HUES64 (cell line): ENCODE results near the gene DCAF17.

Experiments
- H3K27ac ChIP-seq: 2 replicates; pipeline ENCODE4 v1.7.0; 2013; ENCODE audit warnings: low read depth, low read length, inconsistent platforms
- H3K27me3 ChIP-seq: 2 replicates; pipeline ENCODE4 v1.6.1; 2013; ENCODE audit warnings: mild to moderate bottlenecking, low read length; ENCODE audit not compliant: insufficient read depth
- H3K36me3 ChIP-seq: 2 replicates; pipeline ENCODE4 v1.6.1; 2013; ENCODE audit warnings: mild to moderate bottlenecking, low read length; ENCODE audit not compliant: insufficient read depth
- H3K4me1 ChIP-seq: 2 replicates; pipeline ENCODE4 v1.6.1; 2013; ENCODE audit warnings: mild to moderate bottlenecking, low read length, moderate library complexity; ENCODE audit not compliant: insufficient read depth
- H3K4me3 ChIP-seq: 2 replicates; pipeline ENCODE4 v1.5.1; 2013; ENCODE audit warnings: mild to moderate bottlenecking, low read length, moderate library complexity
- H3K9ac ChIP-seq: 2 replicates; pipeline ENCODE4 v1.6.1; 2013; ENCODE audit warnings: mild to moderate bottlenecking, low read depth, low read length
- H3K9me3 ChIP-seq: 2 replicates; pipeline ENCODE4 v1.6.1; 2013; ENCODE audit warnings: low read depth, low read length; ENCODE audit not compliant: insufficient read depth
- WGBS: fragments of 150-250, 120-280 bp; methylation state at CpG from one replicate; pipeline ENCODE4 v1.1.7; 2013; ENCODE audit warnings: missing lambda C conversion rate; 5-methylcytosine and 5-hydroxymethylcytosine counted together

DCAF17 gene

GRCh38 chr2:171514908-171515582, 81.0 kb downstream of the DCAF17 start:
- Histone ChIP-seq H3K4me3 (no peak overlapping the region), H3K27ac (no peak overlapping the region), H3K9me3 (no peaks in the 10 kb centered on the region), H3K9ac (no peak overlapping the region), H3K27me3 (no peaks in the 10 kb centered on the region), H3K36me3 (no peaks in the 10 kb centered on the region), H3K4me1 (peaks cover 16% of the 10 kb centered on the region)
- 93% methylated on average over 3 of the region's 3 CpGs for WGBS

GRCh38 chr2:171515672-171516298, 81.8 kb downstream of the DCAF17 start:
- H3K4me1 ChIP-seq = peaks cover 17% of the 10 kb centered on the region
- H3K36me3 ChIP-seq = no peaks in the 10 kb centered on the region
- no peak overlapping the region for H3K9ac ChIP-seq
- no peak overlapping the region for H3K4me3 ChIP-seq
- no peaks in the 10 kb centered on the region for H3K9me3 ChIP-seq
- H3K27me3 ChIP-seq = no peaks in the 10 kb centered on the region
- no peak overlapping the region for H3K27ac ChIP-seq
- 73% methylated on average over 6 of the region's 6 CpGs for WGBS

GRCh38 chr2:171516793-171517192, 82.8 kb downstream of the DCAF17 start:
- WGBS = 93% methylated on average over 5 of the region's 5 CpGs
- H3K4me3 ChIP-seq = no peak overlapping the region
- H3K27ac ChIP-seq = no peak overlapping the region

GRCh38 chr2:171520471-171520870, 86.4 kb downstream of the DCAF17 start:
- Histone ChIP-seq H3K4me1 (peaks cover 27% of the 10 kb centered on the region), H3K9ac (no peak overlapping the region), H3K27me3 (peaks cover 5% of the 10 kb centered on the region; the same call in 1 of the 2 replicates), H3K27ac (no peak overlapping the region), H3K36me3 (no peaks in the 10 kb centered on the region), H3K9me3 (no peaks in the 10 kb centered on the region), H3K4me3 (no peak overlapping the region)
- 83% methylated on average over 5 of the region's 5 CpGs for WGBS

More at GRCh38 chr2:171516793-171517192, 82.8 kb downstream of the DCAF17 start:
- Histone ChIP-seq H3K27me3 (peaks cover 5% of the 10 kb centered on the region; the same call in 1 of the 2 replicates), H3K4me1 (peaks cover 27% of the 10 kb centered on the region), H3K9ac (no peak overlapping the region), H3K36me3 (no peaks in the 10 kb centered on the region), H3K9me3 (no peaks in the 10 kb centered on the region)

GRCh38 chr2:171521361-171522051, 87.5 kb downstream of the DCAF17 start:
- 95% methylated on average over 5 of the region's 5 CpGs for WGBS
- Histone ChIP-seq H3K27ac (no peak overlapping the region), H3K9ac (peak overlapping the region; percentile 84), H3K9me3 (no peaks in the 10 kb centered on the region), H3K36me3 (no peaks in the 10 kb centered on the region), H3K4me3 (peak overlapping the region; percentile 88), H3K27me3 (peaks cover 5% of the 10 kb centered on the region; the same call in 1 of the 2 replicates), H3K4me1 (peaks cover 23% of the 10 kb centered on the region)

- under 1% methylated on average over 44 of the region's 45 CpGs for WGBS
- Histone ChIP-seq H3K4me3 (peak within 1 kb of the TSS; percentile 88), H3K36me3 (no peaks in the 10 kb centered on the region), H3K4me1 (peaks cover 23% of the 10 kb centered on the region), H3K9me3 (no peaks in the 10 kb centered on the region), H3K9ac (peak within 1 kb of the TSS; percentile 84), H3K27ac (peak within 1 kb of the TSS; percentile 71), H3K27me3 (peaks cover 5% of the 10 kb centered on the region; the same call in 1 of the 2 replicates)
Observed at GRCh38 chr2:171522052-171522787, 88.2 kb downstream of the DCAF17 start, which contains the start of gene CYBRD1. Gene CYBRD1, plus strand, starts transcription at chr2:171522474. Its CDS starts 72 bp downstream, at chr2:171522546.

GRCh38 chr2:171522788-171523087, 88.7 kb downstream of the DCAF17 start:
- Histone ChIP-seq H3K36me3 (no peaks in the 10 kb centered on the region), H3K4me3 (peak overlapping the region; percentile 88), H3K9me3 (no peaks in the 10 kb centered on the region), H3K27me3 (peaks cover 5% of the 10 kb centered on the region; the same call in 1 of the 2 replicates), H3K4me1 (peaks cover 23% of the 10 kb centered on the region), H3K9ac (peak overlapping the region; percentile 84), H3K27ac (peak overlapping the region; percentile 37; the same call in 1 of the 2 replicates)
- WGBS = under 1% methylated on average over 29 of the region's 29 CpGs

- Histone ChIP-seq H3K27ac (peak overlapping the region; percentile 71), H3K9ac (peak overlapping the region; percentile 84), H3K4me1 (peaks cover 23% of the 10 kb centered on the region), H3K36me3 (no peaks in the 10 kb centered on the region), H3K27me3 (peaks cover 5% of the 10 kb centered on the region; the same call in 1 of the 2 replicates), H3K4me3 (peak overlapping the region; percentile 88), H3K9me3 (no peaks in the 10 kb centered on the region)
- under 1% methylated on average over 61 of the region's 62 CpGs for WGBS
Observed at GRCh38 chr2:171523088-171524017, 89.3 kb downstream of the DCAF17 start.

- 29% methylated on average over 6 of the region's 6 CpGs for WGBS
- H3K27ac ChIP-seq = 0 out of 2 replicates have a peak overlapping the region, but pooled peaks have one; percentile 0
- H3K4me3 ChIP-seq = peak overlapping the region; percentile 88
- no peaks in the 10 kb centered on the region for H3K36me3 ChIP-seq
- peak overlapping the region; percentile 84 for H3K9ac ChIP-seq
- peaks cover 5% of the 10 kb centered on the region; the same call in 1 of the 2 replicates for H3K27me3 ChIP-seq
- no peaks in the 10 kb centered on the region for H3K9me3 ChIP-seq
- peaks cover 23% of the 10 kb centered on the region for H3K4me1 ChIP-seq
Observed at GRCh38 chr2:171524018-171524401, 90.0 kb downstream of the DCAF17 start.

GRCh38 chr2:171529914-171530313, 95.9 kb downstream of the DCAF17 start:
- Histone ChIP-seq H3K27ac (no peak overlapping the region), H3K9me3 (no peaks in the 10 kb centered on the region; the same call in 1 of the 2 replicates), H3K4me3 (no peak overlapping the region), H3K4me1 (0 out of 2 replicates have a peak, but pooled peaks cover 4% of the 10 kb centered on the region), H3K9ac (no peak overlapping the region), H3K27me3 (no peaks in the 10 kb centered on the region), H3K36me3 (no peaks in the 10 kb centered on the region)
- 100% methylated on average over 1 of the region's 1 CpG for WGBS
